Measurements from ENCODE around the gene PROCA1. TPM values are rescaled to one million over a fixed set of nuclear protein-coding genes. Genes with fewer than 3 reads are reported as not detected.
"Not testable (repeated sequence)": the region's sequence is repeated elsewhere in the genome, so short reads cannot be mapped to it uniquely, and the experiment has no call there.

Gene PROCA1
- polyA plus RNA-seq, 3 donors: 0.31 to 8.9 (median 0.78) TPM

GRCh38 chr17:28658342-28658741 is 53.3 kb downstream of the PROCA1 start:
- Histone ChIP-seq H3K36me3 (replicated peaks in 1 of 2; ENCODE audit: control insufficient read depth in 1 of 2, insufficient read depth in 2 of 2, low read length in 2 of 2) (peaks cover 26 to 52% of the 10 kb centered on the region in 2 donors), H4K20me1 (ENCODE audit: insufficient read depth, low read length) (peaks cover 31% of the 10 kb centered on the region), H3K79me2 (ENCODE audit: insufficient read depth, low read length) (peaks cover 90% of the 10 kb centered on the region), H3K4me1 (ENCODE audit: control insufficient read depth in 1 of 2, insufficient read depth in 2 of 2, low read length in 2 of 2) (peaks cover 17 to 21% of the 10 kb centered on the region in 2 donors)
- H3K27me3 ChIP-seq (ENCODE audit: control insufficient read depth in 2 of 2, insufficient read depth in 2 of 2, low read length in 2 of 2); H3K4me3 Mint-ChIP-seq; H3K4me3 ChIP-seq (replicated peaks in 1 of 3; ENCODE audit: low read depth in 2 of 3, low read length in 3 of 3); H3K27ac ChIP-seq (ENCODE audit: low read depth in 1 of 2, low read length in 2 of 2); H3K4me2 ChIP-seq (replicated peaks; ENCODE audit: extremely low read depth, low read length, poor library complexity, severe bottlenecking); intact Hi-C loops (cut with micrococcal nuclease); H3K9me3 ChIP-seq (replicated peaks in 1 of 2; ENCODE audit: control insufficient read depth in 1 of 2, insufficient read depth in 1 of 2, low read length in 2 of 2); DNase-seq; H3K9me3 Mint-ChIP-seq; H3K9ac ChIP-seq (ENCODE audit: insufficient read depth, low read length, poor library complexity, severe bottlenecking); H2AFZ ChIP-seq (ENCODE audit: insufficient read depth, low read depth, low read length, poor library complexity, severe bottlenecking); H3K27me3 Mint-ChIP-seq (ENCODE audit: low read depth in 3 of 3): not testable (repeated sequence)
- peaks cover 21% of the 10 kb centered on the region for H3K4me1 Mint-ChIP-seq
- peaks cover 47 to 58% of the 10 kb centered on the region in 2 donors for H3K36me3 Mint-ChIP-seq
- no CpG with 5 or more reads among the region's 8 CpGs for WGBS (ENCODE audit: insufficient coverage)
- H3K27ac Mint-ChIP-seq: peak overlapping the region in 2 of 7 donors; percentile 19 to 76

GRCh38 chr17:28657756-28658155 is 53.9 kb downstream of the PROCA1 start:
- H3K79me2 ChIP-seq (ENCODE audit: insufficient read depth, low read length): peaks cover 90% of the 10 kb centered on the region
- H3K36me3 ChIP-seq (replicated peaks in 1 of 2; ENCODE audit: control insufficient read depth in 1 of 2, insufficient read depth in 2 of 2, low read length in 2 of 2): peaks cover 31 to 58% of the 10 kb centered on the region in 2 donors

More at GRCh38 chr17:28657756-28658155, 53.9 kb downstream of the PROCA1 start:
- no peak for DNase-seq
- peaks cover 36% of the 10 kb centered on the region for H4K20me1 ChIP-seq (ENCODE audit: insufficient read depth, low read length)
- no peaks in the 10 kb centered on the region for H3K9me3 ChIP-seq (replicated peaks in 1 of 2; ENCODE audit: control insufficient read depth in 1 of 2, insufficient read depth in 1 of 2, low read length in 2 of 2)
- H3K4me3 ChIP-seq (replicated peaks in 1 of 3; ENCODE audit: low read depth in 2 of 3, low read length in 3 of 3): no peak overlapping the region
- Mint-ChIP-seq H3K9me3 (peaks cover 0 to 7% (median 2%) of the 10 kb centered on the region in 7 donors), H3K36me3 (peaks cover 52 to 63% of the 10 kb centered on the region in 2 donors), H3K4me3 (no peak overlapping the region), H3K27ac (peak overlapping the region in 1 of 7 donors; percentile 26), H3K4me1 (peaks cover 15% of the 10 kb centered on the region), H3K27me3 (ENCODE audit: low read depth in 3 of 3) (peaks cover 0 to 2% (median 0%) of the 10 kb centered on the region in 3 donors)
- WGBS (ENCODE audit: insufficient coverage): no CpG with 5 or more reads among the region's 5 CpGs
- TF ChIP-seq, protein P1, sequence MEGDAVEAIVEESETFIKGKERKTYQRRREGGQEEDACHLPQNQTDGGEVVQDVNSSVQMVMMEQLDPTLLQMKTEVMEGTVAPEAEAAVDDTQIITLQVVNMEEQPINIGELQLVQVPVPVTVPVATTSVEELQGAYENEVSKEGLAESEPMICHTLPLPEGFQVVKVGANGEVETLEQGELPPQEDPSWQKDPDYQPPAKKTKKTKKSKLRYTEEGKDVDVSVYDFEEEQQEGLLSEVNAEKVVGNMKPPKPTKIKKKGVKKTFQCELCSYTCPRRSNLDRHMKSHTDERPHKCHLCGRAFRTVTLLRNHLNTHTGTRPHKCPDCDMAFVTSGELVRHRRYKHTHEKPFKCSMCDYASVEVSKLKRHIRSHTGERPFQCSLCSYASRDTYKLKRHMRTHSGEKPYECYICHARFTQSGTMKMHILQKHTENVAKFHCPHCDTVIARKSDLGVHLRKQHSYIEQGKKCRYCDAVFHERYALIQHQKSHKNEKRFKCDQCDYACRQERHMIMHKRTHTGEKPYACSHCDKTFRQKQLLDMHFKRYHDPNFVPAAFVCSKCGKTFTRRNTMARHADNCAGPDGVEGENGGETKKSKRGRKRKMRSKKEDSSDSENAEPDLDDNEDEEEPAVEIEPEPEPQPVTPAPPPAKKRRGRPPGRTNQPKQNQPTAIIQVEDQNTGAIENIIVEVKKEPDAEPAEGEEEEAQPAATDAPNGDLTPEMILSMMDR (IDR thresholded peaks at IDR 0.05): no peak
- no peak overlapping the region for H3K9ac ChIP-seq (ENCODE audit: insufficient read depth, low read length, poor library complexity, severe bottlenecking)
- H3K27ac ChIP-seq (ENCODE audit: low read depth in 1 of 2, low read length in 2 of 2): no peak overlapping the region
- H2AFZ ChIP-seq (ENCODE audit: insufficient read depth, low read depth, low read length, poor library complexity, severe bottlenecking): no peak overlapping the region
- H3K27me3 ChIP-seq (ENCODE audit: control insufficient read depth in 2 of 2, insufficient read depth in 2 of 2, low read length in 2 of 2): no peaks in the 10 kb centered on the region
- H3K4me2 ChIP-seq (replicated peaks; ENCODE audit: extremely low read depth, low read length, poor library complexity, severe bottlenecking): no peak overlapping the region
- peaks cover 11 to 16% of the 10 kb centered on the region in 2 donors for H3K4me1 ChIP-seq (ENCODE audit: control insufficient read depth in 1 of 2, insufficient read depth in 2 of 2, low read length in 2 of 2)
- intact Hi-C loops (cut with micrococcal nuclease): no loop called here

Data from CD14-positive monocyte (primary cell).